SHP77 treated with DMSO at 0.1 percent for 48 hours (cell line): ENCODE results near the gene CAVIN2.
"Not testable (repeated sequence)": the region's sequence is repeated elsewhere in the genome, so short reads cannot be mapped to it uniquely, and the experiment has no call there.

Source experiments
- DNase-seq: peaks from one replicate; lab custom pipeline; 2025; lab: John Stamatoyannopoulos, UW

CAVIN2 gene

GRCh38 chr2:191799526-191799925, 47.4 kb downstream of the CAVIN2 start:
- no peak for DNase-seq

- no peak for DNase-seq
These were observed 48.7 kb downstream of the CAVIN2 start for GRCh38 chr2:191797942-191798876.

DNA sequence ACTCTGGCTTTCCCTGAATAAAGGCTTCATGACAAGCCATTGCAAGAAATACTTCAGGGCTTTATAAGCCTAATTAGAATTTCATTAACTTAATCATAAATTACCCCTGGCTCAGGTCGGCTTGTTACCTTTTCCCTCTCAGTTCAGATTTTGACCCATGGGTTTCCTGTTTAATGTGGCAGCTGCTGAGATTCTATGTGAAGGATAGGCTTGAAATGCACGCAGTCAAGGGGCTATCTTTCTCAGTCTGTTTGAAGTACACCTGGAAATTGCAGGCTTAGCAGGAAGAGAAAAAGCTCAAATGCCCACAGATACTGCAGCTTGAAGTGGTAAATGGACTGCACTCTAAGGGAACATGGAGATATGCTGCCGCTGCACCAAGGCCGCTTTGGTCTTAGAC, 49.4 kb downstream of the CAVIN2 start:
- DNase-seq = no peak

- no peak for DNase-seq
These were observed 51.2 kb downstream of the CAVIN2 start for GRCh38 chr2:191795715-191796114.

GRCh38 chr2:191791953-191792560, 54.8 kb downstream of the CAVIN2 start:
- no peak for DNase-seq

GRCh38 chr2:191790737-191791136, 56.2 kb downstream of the CAVIN2 start:
- no peak for DNase-seq

DNA sequence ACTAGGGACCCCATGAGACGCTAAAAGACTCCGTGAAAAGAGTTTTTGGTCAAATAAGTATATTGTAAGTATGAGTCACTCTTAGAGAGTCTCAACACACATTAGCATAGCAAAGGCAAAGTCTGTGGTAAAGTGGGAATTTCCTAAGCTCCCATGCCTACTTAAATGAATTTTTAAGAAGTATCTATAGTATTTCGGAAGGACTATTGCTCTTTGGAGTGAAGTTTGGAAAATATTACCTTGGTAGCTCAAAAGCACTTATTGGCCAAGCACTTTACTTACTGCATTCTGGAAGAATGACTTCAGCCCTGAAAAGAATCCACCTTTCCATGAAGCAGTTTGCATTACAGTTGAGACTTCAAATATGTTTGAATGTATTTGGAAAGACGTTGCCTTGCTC, 57.1 kb downstream of the CAVIN2 start:
- no peak for DNase-seq

DNA sequence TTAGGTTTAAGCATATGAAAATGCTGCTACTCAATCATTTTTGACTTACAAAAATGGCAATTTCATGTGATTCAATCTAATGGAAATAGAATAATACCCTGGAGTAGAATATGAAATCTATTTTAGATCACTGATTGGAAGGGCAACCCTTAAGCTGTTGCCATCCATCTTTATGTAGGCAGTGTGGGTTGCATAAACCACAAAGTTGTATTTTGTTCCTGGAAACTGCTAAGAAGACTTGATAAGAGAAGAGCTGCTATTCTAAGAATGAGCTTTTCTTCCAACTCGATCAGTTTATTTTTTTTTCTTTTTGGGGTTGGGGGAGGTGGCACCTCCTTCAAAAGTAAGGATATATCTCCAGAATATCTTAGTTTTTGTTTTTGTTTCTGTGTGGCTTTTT, 60.2 kb downstream of the CAVIN2 start:
- DNase-seq = no peak

DNA sequence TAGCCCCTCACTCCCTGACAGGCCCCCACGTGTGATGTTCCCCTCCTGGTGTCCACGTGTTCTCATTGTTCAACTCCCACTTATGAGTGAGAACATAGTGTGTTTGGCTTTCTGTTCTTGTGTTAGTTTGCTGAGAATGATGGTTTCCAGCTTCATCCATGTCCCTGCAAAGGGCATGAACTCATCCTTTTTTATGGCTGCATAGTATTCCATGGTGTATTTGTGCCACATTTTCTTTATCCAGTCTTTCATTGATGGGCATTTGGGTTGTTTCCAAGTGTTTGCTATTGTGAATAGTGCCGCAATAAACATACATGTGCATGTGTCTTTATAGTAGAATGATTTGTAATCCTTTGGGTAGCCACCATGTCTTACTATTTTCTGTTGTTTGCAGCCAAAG, 61.2 kb downstream of the CAVIN2 start:
- not testable (repeated sequence) for DNase-seq
